Mesenchymal stem cell (in vitro differentiated cells and primary cell): ENCODE data around the gene AK4.
A peak's percentile ranks its signal among the peaks of the same experiment; 100 is the strongest.

Source experiments
- DNase-seq: peaks from one replicate; pipeline ENCODE4 v3.0.0-alpha.2; 2013
- H2AFZ ChIP-seq: one replicate; pipeline ENCODE4 v1.6.1; 2013; ENCODE audit warnings: low read depth, mild to moderate bottlenecking, control low read depth, inconsistent platforms, low read length, moderate library complexity
- H2AK5ac ChIP-seq: 2 replicates; pipeline ENCODE4 v1.6.1; 2013; ENCODE audit warnings: low read length, moderate library complexity, mild to moderate bottlenecking, inconsistent platforms; ENCODE audit not compliant: severe bottlenecking
- H2BK120ac ChIP-seq: one replicate; pipeline ENCODE4 v1.6.1; 2013; ENCODE audit warnings: low read depth, mild to moderate bottlenecking, inconsistent platforms, low read length, moderate library complexity
- H2BK12ac ChIP-seq, 2 experiments: one replicate each; pipeline ENCODE4 v1.6.1; 2013; ENCODE audit warnings: inconsistent platforms in 2 of 2, low read length in 2 of 2, mild to moderate bottlenecking in 2 of 2, moderate library complexity in 2 of 2, control low read depth in 1 of 2
- H2BK15ac ChIP-seq: one replicate; pipeline ENCODE4 v1.6.1; 2013; ENCODE audit warnings: mild to moderate bottlenecking, low read depth, inconsistent platforms; ENCODE audit not compliant: poor library complexity, severe bottlenecking
- H2BK5ac ChIP-seq: 2 replicates; pipeline ENCODE4 v1.6.1; 2013; ENCODE audit warnings: low read depth, mild to moderate bottlenecking, low read length, control low read depth, inconsistent platforms; ENCODE audit not compliant: poor library complexity, severe bottlenecking
- H3K14ac ChIP-seq, 2 experiments: one replicate each; pipeline ENCODE4 v1.6.1; 2013; ENCODE audit warnings: inconsistent platforms in 2 of 2, low read length in 2 of 2, control low read depth in 1 of 2, mild to moderate bottlenecking in 1 of 2, moderate library complexity in 1 of 2
- H3K18ac ChIP-seq, 2 experiments: one replicate each; pipeline ENCODE4 v1.6.1; 2013; ENCODE audit warnings: inconsistent platforms in 2 of 2, low read length in 2 of 2, control low read depth in 1 of 2, low read depth in 1 of 2, mild to moderate bottlenecking in 1 of 2
- H3K23ac ChIP-seq, 2 experiments: one replicate each; pipeline ENCODE4 v1.6.1; 2013; ENCODE audit warnings: inconsistent platforms in 2 of 2, low read length in 2 of 2, mild to moderate bottlenecking in 2 of 2, moderate library complexity in 2 of 2, control low read depth in 1 of 2
- H3K27ac ChIP-seq: 2 replicates; pipeline ENCODE4 v1.5.1; 2013; ENCODE audit warnings: mild to moderate bottlenecking, moderate library complexity, low read length, control low read depth, inconsistent platforms; ENCODE audit not compliant: poor library complexity, severe bottlenecking
- H3K27me3 ChIP-seq, 2 experiments: 2 replicates each; pipeline versions ENCODE4 v1.6.1 to v1.7.0; 2013; ENCODE audit warnings: low read length in 2 of 2, mild to moderate bottlenecking in 2 of 2, moderate library complexity in 2 of 2, control low read depth in 1 of 2, inconsistent platforms in 1 of 2; ENCODE audit not compliant: control insufficient read depth in 1 of 2, insufficient read depth in 1 of 2
- H3K36me3 ChIP-seq, 2 experiments: 2 replicates each; pipeline versions ENCODE4 v1.6.1 to v1.7.0; 2013; ENCODE audit warnings: low read length in 2 of 2, control low read depth in 1 of 2, inconsistent platforms in 1 of 2, low read depth in 1 of 2, mild to moderate bottlenecking in 1 of 2; ENCODE audit not compliant: insufficient read depth in 2 of 2, control insufficient read depth in 1 of 2
- H3K4ac ChIP-seq, 2 experiments: one replicate each; pipeline ENCODE4 v1.6.1; 2013; ENCODE audit warnings: inconsistent platforms in 2 of 2, low read length in 2 of 2, mild to moderate bottlenecking in 2 of 2, moderate library complexity in 2 of 2, control low read depth in 1 of 2, low read depth in 1 of 2
- H3K4me1 ChIP-seq: 2 replicates; pipeline ENCODE4 v1.6.1; 2013; ENCODE audit warnings: low read depth, low read length, control low read depth; ENCODE audit not compliant: control insufficient read depth, insufficient read depth
- H3K4me2 ChIP-seq: 2 replicates; pipeline ENCODE4 v1.6.1; 2013; ENCODE audit warnings: low read length, mild to moderate bottlenecking, inconsistent platforms; ENCODE audit not compliant: poor library complexity, severe bottlenecking
- H3K4me3 ChIP-seq, 2 experiments: 2 replicates each; pipeline versions ENCODE4 v1.5.1 to v1.7.0; 2013; ENCODE audit warnings: low read length in 2 of 2, mild to moderate bottlenecking in 2 of 2, control low read depth in 1 of 2, low read depth in 1 of 2; ENCODE audit not compliant: insufficient read depth in 1 of 2
- H3K79me1 ChIP-seq: replicated peaks from 2 replicates; pipeline ENCODE4 v1.6.1; 2013; ENCODE audit warnings: mild to moderate bottlenecking, control low read depth, low read length, inconsistent platforms; ENCODE audit not compliant: poor library complexity, severe bottlenecking
- H3K9ac ChIP-seq: 2 replicates; pipeline ENCODE4 v1.7.0; 2013; ENCODE audit warnings: mild to moderate bottlenecking, low read length, moderate library complexity
- H3K9me3 ChIP-seq: 2 replicates; pipeline ENCODE4 v1.7.0; 2013; ENCODE audit warnings: mild to moderate bottlenecking, low read length; ENCODE audit not compliant: control insufficient read depth
- H4K8ac ChIP-seq: one replicate; pipeline ENCODE4 v1.6.1; 2013; ENCODE audit warnings: inconsistent platforms, mild to moderate bottlenecking, low read length, moderate library complexity
- H4K91ac ChIP-seq: one replicate; pipeline ENCODE4 v1.6.1; 2013; ENCODE audit warnings: mild to moderate bottlenecking, low read length, inconsistent platforms
- WGBS: methylation state at CpG from one replicate; pipeline ENCODE4 v1.1.7; 2013; ENCODE audit warnings: mixed read lengths; 5-methylcytosine and 5-hydroxymethylcytosine counted together

Gene AK4

DNA sequence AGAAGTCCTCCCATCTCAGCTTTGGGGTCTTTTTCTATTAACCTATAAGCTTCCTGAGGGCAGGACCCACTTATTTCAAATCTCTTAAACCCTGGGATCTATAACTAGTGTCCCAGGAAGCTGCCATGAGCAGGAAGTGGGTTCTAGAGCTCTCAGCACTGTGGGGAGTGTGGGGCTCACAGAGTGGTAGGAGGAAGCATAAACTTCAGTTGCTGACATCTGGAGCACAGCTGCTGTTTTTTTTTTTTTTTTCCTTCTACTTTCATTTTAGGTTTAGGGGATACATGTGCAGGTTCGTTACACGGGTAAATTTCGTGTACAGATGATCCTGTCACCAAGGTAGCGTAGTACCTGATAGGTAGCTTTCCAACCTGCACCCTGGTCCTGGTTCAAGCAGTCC, 59.3 kb downstream of the AK4 start:
- Histone ChIP-seq H3K27ac (no peak overlapping the region), H2BK15ac (no peak overlapping the region), H2BK5ac (no peak overlapping the region), H3K9me3 (no peaks in the 10 kb centered on the region), H2AK5ac (no peak overlapping the region), H3K23ac (no peak overlapping the region), H2AFZ (no peak overlapping the region), H3K14ac (no peak overlapping the region), H3K79me1 (peaks cover 8% of the 10 kb centered on the region), H3K27me3 (no peaks in the 10 kb centered on the region), H3K4ac (no peak overlapping the region), H3K4me2 (no peak overlapping the region), H3K9ac (no peak overlapping the region), H4K8ac (no peak overlapping the region), H4K91ac (no peak overlapping the region), H2BK12ac (no peak overlapping the region), H3K36me3 (no peaks in the 10 kb centered on the region), H3K18ac (no peak overlapping the region), H3K4me3 (no peak overlapping the region), H2BK120ac (no peak overlapping the region), H3K4me1 (peaks cover 2% of the 10 kb centered on the region)
- WGBS: 79% methylated on average over 4 of the region's 4 CpGs
- no peak for DNase-seq

DNA sequence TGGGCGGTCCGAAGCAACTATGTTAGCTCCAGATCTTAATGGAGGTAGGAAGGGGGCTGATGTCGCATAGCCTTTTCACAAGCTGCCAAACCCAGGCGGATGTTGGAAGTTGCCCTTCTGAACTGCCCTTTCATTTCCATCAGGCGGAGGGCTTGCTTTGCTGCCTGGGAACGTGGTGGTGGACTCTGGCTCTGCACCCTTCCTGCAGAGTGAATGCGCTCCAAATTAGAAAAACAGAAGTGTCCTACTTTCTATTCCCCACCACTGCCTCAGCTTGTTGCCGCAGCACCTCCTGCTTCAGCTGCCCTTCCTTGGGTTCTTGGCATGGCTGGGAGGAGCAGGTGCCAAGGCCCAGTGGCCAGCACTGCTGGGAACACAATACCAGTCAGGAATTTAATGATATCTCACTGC, 60.6 kb downstream of the AK4 start:
- H3K18ac ChIP-seq: no peak overlapping the region
- H3K14ac ChIP-seq: no peak overlapping the region
- H3K9ac ChIP-seq: no peak overlapping the region
- no peaks in the 10 kb centered on the region for H3K9me3 ChIP-seq
- 86% methylated on average over 8 of the region's 8 CpGs for WGBS
- no peak overlapping the region for H4K91ac ChIP-seq
- H3K23ac ChIP-seq: no peak overlapping the region
- no peak overlapping the region for H4K8ac ChIP-seq
- H3K4ac ChIP-seq: no peak overlapping the region
- no peak overlapping the region for H3K4me2 ChIP-seq
- H2BK120ac ChIP-seq: no peak overlapping the region
- no peak overlapping the region for H2BK15ac ChIP-seq
- H2BK5ac ChIP-seq: no peak overlapping the region
- H2AFZ ChIP-seq: no peak overlapping the region
- H2BK12ac ChIP-seq: no peak overlapping the region
- no peak overlapping the region for H3K4me3 ChIP-seq
- H3K4me1 ChIP-seq: peaks cover 2% of the 10 kb centered on the region
- H3K36me3 ChIP-seq: peaks cover 0 to 3% of the 10 kb centered on the region in 2 experiments
- H3K79me1 ChIP-seq: peaks cover 11% of the 10 kb centered on the region
- no peak overlapping the region for H2AK5ac ChIP-seq
- no peak for DNase-seq
- no peak overlapping the region for H3K27ac ChIP-seq
- H3K27me3 ChIP-seq: no peaks in the 10 kb centered on the region

DNA sequence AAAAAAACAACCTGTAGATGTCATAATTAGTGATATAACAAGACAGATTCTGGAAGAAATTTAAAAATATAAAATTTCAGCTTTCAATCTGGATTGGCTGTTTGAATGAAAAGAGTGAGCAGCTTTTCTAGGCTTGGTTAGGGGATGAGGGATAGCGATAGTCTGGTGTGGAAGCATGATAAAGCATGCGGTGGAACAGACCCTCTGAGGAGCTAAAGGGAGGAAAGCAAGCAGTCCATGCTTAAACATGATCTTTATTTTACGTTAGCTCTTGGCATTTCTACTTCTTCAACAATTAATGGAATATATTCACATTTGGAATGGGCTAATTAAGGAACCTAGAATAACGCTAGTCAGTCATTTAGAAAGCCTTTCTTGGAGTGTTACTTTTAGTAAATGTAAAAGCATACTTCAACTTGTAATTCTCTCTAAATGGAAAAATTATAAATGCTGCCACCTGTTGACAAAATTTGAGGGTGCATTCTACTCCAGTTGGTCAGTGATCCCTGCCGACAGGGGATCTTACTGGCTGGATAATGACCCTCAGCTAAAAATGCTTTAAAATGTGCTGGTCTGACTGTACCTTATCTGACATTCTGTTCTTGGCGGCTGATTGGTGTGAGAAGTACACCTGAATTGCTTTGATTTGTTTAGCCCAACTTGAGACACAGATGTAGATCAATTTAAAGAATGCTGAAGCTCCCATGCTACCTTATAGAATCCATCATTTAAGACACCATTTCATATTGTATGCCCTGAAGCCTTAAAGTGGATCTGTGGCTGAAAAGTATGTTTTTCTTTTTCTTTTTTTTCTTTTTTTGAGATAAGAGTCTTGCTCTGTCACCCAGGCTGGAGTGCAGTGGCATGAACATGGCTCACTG, 61.2 kb downstream of the AK4 start:
- Histone ChIP-seq H2AFZ (no peak overlapping the region), H3K4me2 (no peak overlapping the region), H3K14ac (no peak overlapping the region), H3K27ac (no peak overlapping the region), H3K79me1 (peaks cover 13% of the 10 kb centered on the region), H3K27me3 (no peaks in the 10 kb centered on the region), H2BK12ac (no peak overlapping the region), H2BK120ac (no peak overlapping the region), H4K8ac (no peak overlapping the region), H2BK15ac (no peak overlapping the region), H4K91ac (no peak overlapping the region), H3K9me3 (no peaks in the 10 kb centered on the region), H3K4me3 (no peak overlapping the region), H3K23ac (no peak overlapping the region), H3K4me1 (peaks cover 2% of the 10 kb centered on the region), H2AK5ac (no peak overlapping the region), H3K4ac (no peak overlapping the region), H3K9ac (no peak overlapping the region), H3K18ac (no peak overlapping the region), H2BK5ac (no peak overlapping the region), H3K36me3 (peaks cover 0 to 3% of the 10 kb centered on the region in 2 experiments)
- DNase-seq: peak; percentile 40
- 59% methylated on average over 3 of the region's 6 CpGs for WGBS

DNA sequence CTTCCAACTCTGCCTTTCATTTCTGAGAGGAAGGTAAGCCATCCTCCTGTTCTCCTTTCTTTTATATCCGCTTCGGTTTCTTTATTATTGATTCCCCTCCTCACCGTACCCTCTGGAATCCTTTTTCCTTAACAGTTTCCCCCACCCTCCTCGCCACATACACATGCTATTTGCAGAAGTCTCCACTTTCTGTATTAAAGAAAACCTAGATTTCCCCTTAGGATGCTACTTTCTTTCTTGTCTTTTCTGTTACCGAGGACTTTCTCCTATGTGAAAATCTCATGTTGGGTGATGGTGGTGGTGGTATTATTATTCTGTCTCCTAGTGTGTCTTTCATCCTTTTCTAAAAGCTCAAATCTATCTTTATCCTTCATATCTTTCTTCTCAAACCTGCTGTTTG, 62.3 kb downstream of the AK4 start:
- 95% methylated on average over 4 of the region's 5 CpGs for WGBS
- H3K23ac ChIP-seq: no peak overlapping the region
- H3K4me1 ChIP-seq: peaks cover 2% of the 10 kb centered on the region
- H3K27ac ChIP-seq: no peak overlapping the region
- H2BK15ac ChIP-seq: no peak overlapping the region
- no peak overlapping the region for H2BK12ac ChIP-seq
- no peak overlapping the region for H3K18ac ChIP-seq
- no peak overlapping the region for H3K4ac ChIP-seq
- no peak overlapping the region for H3K4me2 ChIP-seq
- no peak overlapping the region for H3K4me3 ChIP-seq
- H3K9me3 ChIP-seq: no peaks in the 10 kb centered on the region
- no peak overlapping the region for H2AFZ ChIP-seq
- H3K79me1 ChIP-seq: peaks cover 16% of the 10 kb centered on the region
- H2AK5ac ChIP-seq: no peak overlapping the region
- H3K27me3 ChIP-seq: no peaks in the 10 kb centered on the region
- H4K91ac ChIP-seq: no peak overlapping the region
- DNase-seq: no peak
- H3K36me3 ChIP-seq: peaks cover 0 to 3% of the 10 kb centered on the region in 2 experiments
- H2BK120ac ChIP-seq: no peak overlapping the region
- no peak overlapping the region for H4K8ac ChIP-seq
- peak overlapping the region; percentile 3 for H3K9ac ChIP-seq
- no peak overlapping the region for H2BK5ac ChIP-seq
- no peak overlapping the region for H3K14ac ChIP-seq
